Uterus (tissue), 4 donors: ENCODE results near the gene CCNY. TPM values are rescaled to one million over a fixed set of nuclear protein-coding genes. Genes with fewer than 3 reads are reported as not detected.

ENCODE experiments used
- DNase-seq, 2 donors: peaks; one replicate each; pipeline ENCODE4 v3.0.0-alpha.2; 2019 to 2020
- H3K27ac ChIP-seq, 2 donors: fragments of 200-600 bp; sonication (generic); 1 replicate in 1 of 2; 2 replicates in 1 of 2; pipeline ENCODE4 v1.5.1; 2016 to 2018
- H3K27me3 ChIP-seq, 2 donors: fragments of 200-600 bp; sonication (generic); one replicate each; pipeline ENCODE4 v1.5.1; 2018 to 2019; ENCODE audit warnings: control low read depth in 1 of 2
- H3K36me3 ChIP-seq, 2 donors: fragments of 200-600 bp; sonication (generic); one replicate each; pipeline ENCODE4 v1.5.1; 2019; ENCODE audit warnings: control low read depth in 1 of 2
- H3K4me1 ChIP-seq, 2 donors: fragments of 200-600 bp; sonication (generic); one replicate each; pipeline ENCODE4 v1.5.1; 2018 to 2019; ENCODE audit warnings: control low read depth in 1 of 2
- H3K4me3 ChIP-seq, 2 donors: fragments of 200-600 bp; sonication (generic); 1 replicate in 1 of 2; 2 replicates in 1 of 2; pipeline ENCODE4 v1.5.1; 2018 to 2019; ENCODE audit warnings: mild to moderate bottlenecking in 1 of 2
- H3K9me3 ChIP-seq, 2 donors: fragments of 200-600 bp; sonication (generic); one replicate each; pipeline ENCODE4 v1.5.1; 2019; ENCODE audit warnings: control low read depth in 1 of 2
- POLR2A ChIP-seq, 2 donors: fragments of 450-650 bp; IDR thresholded peaks; one replicate each; pipeline ENCODE4 v1.6.1; 2016; ENCODE audit warnings: antibody characterized with exemption in 2 of 2, mild to moderate bottlenecking in 1 of 2, moderate library complexity in 1 of 2
- intact Hi-C: fragments of 100-400 bp; cut with DNase I; formaldehyde crosslinking; loops from one replicate; pipeline ENCODE4 v1.15.1; 2023; ENCODE audit warnings: low total_unique reads
- total RNA-seq, 4 donors: library from RNA; depleted of rRNA in 3 of 4; stranded (reverse); fragments of >200 nt in 3 of 4; gene quantifications; one replicate each; pipeline versions ENCODE4 v1.1.0 to v1.2.4, GENCODE V29; 2014 to 2023
- TF ChIP-seq, protein P1 (sequence below), 4 experiments: fragments of 200-600 bp in 2 of 4; fragments of 450-650 bp in 2 of 4; sonication (generic) in 2 of 4; IDR thresholded peaks; one replicate each; pipeline ENCODE4 v1.5.1; 2016 to 2019; ENCODE audit warnings: antibody characterized with exemption in 4 of 4, mild to moderate bottlenecking in 2 of 4, moderate library complexity in 1 of 4
- donor health status: DM: yes; HTN: yes; CAD: no.

CCNY gene
- total RNA-seq, 4 donors from 2014 or later, result 28.2 to 79.2 (median 46.2) TPM

DNA sequence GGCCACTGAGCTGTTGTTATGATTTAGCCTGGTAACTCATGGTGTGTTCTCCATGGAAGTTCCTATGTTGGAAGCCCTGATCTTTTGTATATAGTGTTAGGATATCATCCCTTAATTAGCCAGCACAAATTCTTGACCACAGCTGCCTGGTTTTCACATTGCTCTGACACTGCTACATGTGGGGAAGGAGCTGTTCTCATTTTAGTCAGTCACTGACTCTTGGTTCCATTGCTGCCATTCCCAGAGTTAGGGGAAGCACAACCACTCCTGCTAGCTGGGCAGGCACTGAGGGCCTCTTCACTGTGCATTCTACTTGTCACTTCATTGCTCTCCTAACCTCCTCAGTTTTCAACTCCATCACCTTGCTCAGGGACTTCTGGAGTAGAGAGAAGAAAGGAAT is 170.4 kb downstream of the CCNY start:
- intact Hi-C loops, result no loop called here
- H3K27ac ChIP-seq, result no peak overlapping the region
- DNase-seq, result no peak

DNA sequence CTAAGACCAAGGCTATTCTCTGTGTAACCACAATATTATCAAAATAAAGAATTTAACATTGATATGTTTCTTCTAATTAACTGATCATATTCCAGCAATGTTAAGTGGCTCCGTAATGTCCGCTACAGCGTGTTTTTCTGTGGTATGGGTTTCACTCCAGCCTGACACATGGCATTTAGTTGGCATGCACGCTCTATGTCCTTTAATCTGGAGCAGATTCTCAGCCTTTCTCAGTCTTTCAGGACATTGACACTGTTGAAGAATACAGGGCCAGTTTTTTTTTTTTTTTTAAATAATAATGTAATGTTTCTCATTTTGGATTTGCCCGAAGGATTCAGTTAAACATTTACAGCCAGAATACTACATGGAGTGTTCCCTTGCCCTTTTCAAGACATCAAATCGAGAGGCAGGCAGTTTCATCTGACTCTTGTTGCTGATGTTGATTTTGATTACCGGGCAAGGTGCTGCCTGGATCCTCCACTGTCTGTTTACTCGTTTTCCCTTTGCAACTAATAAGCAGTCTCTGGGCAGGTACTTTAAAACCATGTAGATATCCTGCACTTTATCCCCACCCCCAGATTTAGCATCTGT is 171.3 kb downstream of the CCNY start:
- H3K27ac ChIP-seq, result no peak overlapping the region
- no peak overlapping the region for H3K4me3 ChIP-seq
- intact Hi-C loops, result no loop called here
- DNase-seq, result no peak
- H3K4me1 ChIP-seq, result no peaks in the 10 kb centered on the region
- TF ChIP-seq, protein P1, sequence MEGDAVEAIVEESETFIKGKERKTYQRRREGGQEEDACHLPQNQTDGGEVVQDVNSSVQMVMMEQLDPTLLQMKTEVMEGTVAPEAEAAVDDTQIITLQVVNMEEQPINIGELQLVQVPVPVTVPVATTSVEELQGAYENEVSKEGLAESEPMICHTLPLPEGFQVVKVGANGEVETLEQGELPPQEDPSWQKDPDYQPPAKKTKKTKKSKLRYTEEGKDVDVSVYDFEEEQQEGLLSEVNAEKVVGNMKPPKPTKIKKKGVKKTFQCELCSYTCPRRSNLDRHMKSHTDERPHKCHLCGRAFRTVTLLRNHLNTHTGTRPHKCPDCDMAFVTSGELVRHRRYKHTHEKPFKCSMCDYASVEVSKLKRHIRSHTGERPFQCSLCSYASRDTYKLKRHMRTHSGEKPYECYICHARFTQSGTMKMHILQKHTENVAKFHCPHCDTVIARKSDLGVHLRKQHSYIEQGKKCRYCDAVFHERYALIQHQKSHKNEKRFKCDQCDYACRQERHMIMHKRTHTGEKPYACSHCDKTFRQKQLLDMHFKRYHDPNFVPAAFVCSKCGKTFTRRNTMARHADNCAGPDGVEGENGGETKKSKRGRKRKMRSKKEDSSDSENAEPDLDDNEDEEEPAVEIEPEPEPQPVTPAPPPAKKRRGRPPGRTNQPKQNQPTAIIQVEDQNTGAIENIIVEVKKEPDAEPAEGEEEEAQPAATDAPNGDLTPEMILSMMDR (IDR thresholded peaks at IDR 0.05), result no peak
- TF ChIP-seq POLR2A (IDR thresholded peaks at IDR 0.05), result no peak
- H3K9me3 ChIP-seq, result no peaks in the 10 kb centered on the region
- no peaks in the 10 kb centered on the region for H3K36me3 ChIP-seq
- no peaks in the 10 kb centered on the region for H3K27me3 ChIP-seq

More for the DNA sequence above, 170.4 kb downstream of the CCNY start:
- no peaks in the 10 kb centered on the region for H3K4me1 ChIP-seq
- no peaks in the 10 kb centered on the region for H3K9me3 ChIP-seq
- H3K27me3 ChIP-seq, result no peaks in the 10 kb centered on the region
- no peak overlapping the region for H3K4me3 ChIP-seq
- TF ChIP-seq, protein P1 (IDR thresholded peaks at IDR 0.05), result no peak
- TF ChIP-seq POLR2A (IDR thresholded peaks at IDR 0.05), result no peak
- H3K36me3 ChIP-seq, result no peaks in the 10 kb centered on the region

DNA sequence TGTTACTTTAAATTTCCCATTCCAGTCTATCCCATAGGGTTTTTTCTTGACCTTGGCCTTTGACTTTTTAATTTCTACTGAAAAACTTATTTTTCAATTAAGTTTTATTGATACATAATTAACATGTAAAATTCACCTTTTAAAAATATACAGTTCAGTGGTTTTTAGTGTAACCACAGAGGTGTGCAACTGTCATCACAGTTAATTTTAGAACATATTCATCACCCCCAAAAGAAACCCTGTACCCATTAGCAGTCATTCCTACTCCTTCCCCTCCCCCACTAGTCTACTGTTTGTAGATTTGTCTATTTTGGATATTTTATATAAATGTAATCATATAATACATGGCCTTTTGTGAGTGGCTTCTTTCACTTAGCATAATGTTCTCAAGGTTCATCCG is 172.3 kb downstream of the CCNY start:
- intact Hi-C loops, result no loop called here
- TF ChIP-seq, protein P1 (IDR thresholded peaks at IDR 0.05), result no peak
- TF ChIP-seq POLR2A (IDR thresholded peaks at IDR 0.05), result no peak
- Histone ChIP-seq H3K27me3 (no peaks in the 10 kb centered on the region), H3K4me3 (no peak overlapping the region), H3K27ac (no peak overlapping the region), H3K9me3 (no peaks in the 10 kb centered on the region), H3K4me1 (no peaks in the 10 kb centered on the region), H3K36me3 (no peaks in the 10 kb centered on the region)
- DNase-seq, result no peak

DNA sequence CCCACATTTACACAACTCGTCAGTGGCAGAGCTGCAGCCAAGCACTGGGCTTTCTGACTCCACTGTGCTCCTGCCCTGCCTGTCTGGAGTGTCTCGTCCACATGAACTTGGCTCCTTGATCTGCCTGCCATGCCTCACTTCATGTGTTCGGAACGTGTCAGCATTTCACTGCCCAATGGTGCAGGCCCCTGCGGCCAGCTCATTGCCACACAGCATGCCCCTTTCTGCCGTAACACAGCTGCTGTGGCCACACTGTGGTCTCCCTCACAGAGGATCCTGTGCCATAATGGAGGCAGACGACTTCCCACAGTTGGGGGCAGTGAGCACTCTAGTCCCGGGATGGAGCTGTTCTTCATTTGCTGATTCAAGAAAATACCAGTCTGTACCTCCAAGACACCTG is 174.6 kb downstream of the CCNY start:
- no peaks in the 10 kb centered on the region for H3K36me3 ChIP-seq
- H3K4me1 ChIP-seq, result no peaks in the 10 kb centered on the region
- no peak overlapping the region for H3K4me3 ChIP-seq
- no peaks in the 10 kb centered on the region for H3K27me3 ChIP-seq
- TF ChIP-seq POLR2A (IDR thresholded peaks at IDR 0.05), result no peak
- TF ChIP-seq, protein P1 (IDR thresholded peaks at IDR 0.05), result no peak
- no peak overlapping the region for H3K27ac ChIP-seq
- no peak for DNase-seq
- no peaks in the 10 kb centered on the region for H3K9me3 ChIP-seq
- intact Hi-C loops, result no loop called here

DNA sequence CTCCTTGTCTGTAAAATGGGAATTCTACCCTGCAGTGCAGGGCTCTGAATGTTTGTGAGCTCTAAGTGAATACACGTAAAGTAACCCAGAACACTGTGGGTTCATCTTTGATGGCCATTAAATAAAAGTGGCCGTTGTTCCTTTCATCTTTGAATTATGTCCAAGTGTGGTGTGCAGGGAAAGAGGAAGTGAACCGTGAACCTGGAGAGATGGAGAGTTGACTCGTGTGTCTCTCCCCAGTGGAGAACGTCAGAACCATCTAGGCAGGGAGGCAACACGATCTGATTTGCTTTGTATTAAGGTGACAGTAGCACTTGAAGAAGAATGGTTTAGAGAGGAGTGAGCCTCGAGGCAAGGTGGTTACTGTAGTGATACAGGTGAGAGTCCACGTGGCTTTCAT is 175.3 kb downstream of the CCNY start:
- Histone ChIP-seq H3K4me1 (no peaks in the 10 kb centered on the region), H3K27ac (no peak overlapping the region), H3K36me3 (no peaks in the 10 kb centered on the region), H3K4me3 (no peak overlapping the region), H3K27me3 (no peaks in the 10 kb centered on the region), H3K9me3 (no peaks in the 10 kb centered on the region)
- TF ChIP-seq POLR2A (IDR thresholded peaks at IDR 0.05), result no peak
- TF ChIP-seq, protein P1 (IDR thresholded peaks at IDR 0.05), result no peak
- intact Hi-C loops, result no loop called here
- DNase-seq, result no peak
